HG03469 (cell line): ENCODE results near the gene FBXO28.

Source experiments
- ATAC-seq: cut with Tn5 transposase; IDR thresholded peaks from one replicate; pipeline ENCODE4 v1.9.1; 2021; ENCODE audit warnings: mild to moderate bottlenecking, moderate library complexity, moderate number of reproducible peaks; ENCODE audit not compliant: unreplicated experiment

The FBXO28 gene

GRCh38 chr1:224095339-224095738, 18.6 kb upstream of the FBXO28 start:
- no peak for ATAC-seq

GRCh38 chr1:224095867-224096266, 18.0 kb upstream of the FBXO28 start:
- no peak for ATAC-seq

- no peak for ATAC-seq
Observed at GRCh38 chr1:224096773-224097172, 17.1 kb upstream of the FBXO28 start.

- ATAC-seq, result no peak
Observed at GRCh38 chr1:224098007-224098406, 15.9 kb upstream of the FBXO28 start.

- ATAC-seq, result peak; percentile 83
Observed at GRCh38 chr1:224106568-224107281, 7.2 kb upstream of the FBXO28 start.

GRCh38 chr1:224107282-224107625, 6.7 kb upstream of the FBXO28 start:
- ATAC-seq, result no peak

GRCh38 chr1:224108991-224109390, 4.9 kb upstream of the FBXO28 start:
- ATAC-seq, result no peak

- ATAC-seq, result no peak
Observed at GRCh38 chr1:224109981-224110380, 3.9 kb upstream of the FBXO28 start.

- no peak for ATAC-seq
Observed at GRCh38 chr1:224113005-224113404, 906 bp upstream of the FBXO28 start.

GRCh38 chr1:224113545-224113917, 380 bp upstream of the FBXO28 start:
- ATAC-seq, result no peak

- no peak for ATAC-seq
Observed at GRCh38 chr1:224114787-224115175, 870 bp downstream of the FBXO28 start.

GRCh38 chr1:224116131-224116530, 2.2 kb downstream of the FBXO28 start:
- no peak for ATAC-seq

- ATAC-seq, result no peak
Observed at GRCh38 chr1:224118688-224119087, 4.8 kb downstream of the FBXO28 start.

GRCh38 chr1:224123136-224123535, 9.2 kb downstream of the FBXO28 start:
- ATAC-seq, result no peak

- ATAC-seq, result no peak
Observed at GRCh38 chr1:224124220-224124619, 10.3 kb downstream of the FBXO28 start.

- no peak for ATAC-seq
Observed at GRCh38 chr1:224127925-224128819, 14.3 kb downstream of the FBXO28 start.

GRCh38 chr1:224131253-224131652, 17.3 kb downstream of the FBXO28 start:
- ATAC-seq, result no peak

- ATAC-seq, result no peak
Observed at GRCh38 chr1:224132901-224133300, 19.0 kb downstream of the FBXO28 start.

- ATAC-seq, result no peak
Observed at GRCh38 chr1:224133741-224134299, 19.9 kb downstream of the FBXO28 start.

- ATAC-seq, result no peak
Observed at GRCh38 chr1:224137518-224137917, 23.6 kb downstream of the FBXO28 start.

GRCh38 chr1:224138198-224138597, 24.3 kb downstream of the FBXO28 start:
- no peak for ATAC-seq

- no peak for ATAC-seq
Observed at GRCh38 chr1:224141693-224142092, 27.8 kb downstream of the FBXO28 start.
